Fibroblast of pulmonary artery (primary cell): Measurements from ENCODE around the gene MAGOHB.

Experiments used
- DNase-seq: peaks from one replicate; pipeline ENCODE4 v3.0.0-alpha.2; 2010; ENCODE audit warnings: low read depth
- H3K4me3 ChIP-seq: replicated peaks from 2 replicates; pipeline ENCODE4 v1.5.1; 2011; ENCODE audit warnings: low read depth, mild to moderate bottlenecking, control low read depth, low read length, moderate library complexity
- TF ChIP-seq, protein P1 (sequence below): IDR thresholded peaks from 2 replicates; pipeline ENCODE4 v1.5.1; 2011; ENCODE audit warnings: mild to moderate bottlenecking, control low read depth, low read length, inconsistent platforms; ENCODE audit errors: missing control alignments

The MAGOHB gene

DNA sequence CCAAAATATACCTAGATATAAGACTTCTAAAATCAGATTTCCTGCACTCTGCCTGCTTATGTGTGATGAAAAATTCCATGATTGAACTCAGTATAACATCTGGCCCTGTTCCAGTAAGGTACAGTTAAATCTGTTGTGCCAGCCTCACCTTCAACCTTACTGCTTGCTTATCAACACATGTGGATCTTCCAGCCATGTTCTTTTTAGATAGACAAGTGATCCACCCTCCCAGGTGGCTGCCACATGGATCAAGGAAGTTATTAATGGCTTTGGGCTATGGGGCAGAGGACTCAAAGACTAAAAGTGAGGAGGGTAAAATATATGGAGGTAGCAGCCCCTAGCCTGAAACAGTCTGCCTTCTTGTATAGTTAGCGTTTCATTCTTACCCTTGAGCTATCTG, 25.3 kb upstream of the MAGOHB start:
- no peak for DNase-seq
- H3K4me3 ChIP-seq: no peak overlapping the region
- TF ChIP-seq, protein P1, sequence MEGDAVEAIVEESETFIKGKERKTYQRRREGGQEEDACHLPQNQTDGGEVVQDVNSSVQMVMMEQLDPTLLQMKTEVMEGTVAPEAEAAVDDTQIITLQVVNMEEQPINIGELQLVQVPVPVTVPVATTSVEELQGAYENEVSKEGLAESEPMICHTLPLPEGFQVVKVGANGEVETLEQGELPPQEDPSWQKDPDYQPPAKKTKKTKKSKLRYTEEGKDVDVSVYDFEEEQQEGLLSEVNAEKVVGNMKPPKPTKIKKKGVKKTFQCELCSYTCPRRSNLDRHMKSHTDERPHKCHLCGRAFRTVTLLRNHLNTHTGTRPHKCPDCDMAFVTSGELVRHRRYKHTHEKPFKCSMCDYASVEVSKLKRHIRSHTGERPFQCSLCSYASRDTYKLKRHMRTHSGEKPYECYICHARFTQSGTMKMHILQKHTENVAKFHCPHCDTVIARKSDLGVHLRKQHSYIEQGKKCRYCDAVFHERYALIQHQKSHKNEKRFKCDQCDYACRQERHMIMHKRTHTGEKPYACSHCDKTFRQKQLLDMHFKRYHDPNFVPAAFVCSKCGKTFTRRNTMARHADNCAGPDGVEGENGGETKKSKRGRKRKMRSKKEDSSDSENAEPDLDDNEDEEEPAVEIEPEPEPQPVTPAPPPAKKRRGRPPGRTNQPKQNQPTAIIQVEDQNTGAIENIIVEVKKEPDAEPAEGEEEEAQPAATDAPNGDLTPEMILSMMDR: no peak

DNA sequence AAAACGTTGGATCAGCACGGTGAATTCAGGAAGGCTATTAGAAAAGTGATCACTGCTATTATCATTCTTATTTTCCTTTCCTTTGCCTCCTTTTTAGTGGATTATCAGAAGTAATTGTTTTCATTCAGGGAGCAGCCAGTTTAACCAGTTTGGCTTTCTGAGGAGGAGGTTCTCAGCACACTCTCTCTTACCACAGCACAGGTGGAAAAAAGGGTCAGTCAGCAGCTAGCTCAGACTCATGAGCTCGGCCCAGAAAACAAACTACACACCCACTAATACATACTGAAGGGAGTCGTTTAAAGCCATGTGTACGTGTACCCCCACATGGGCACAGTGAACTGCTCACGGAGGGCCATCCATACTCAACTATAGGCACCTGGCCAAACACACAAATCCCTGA, 23.2 kb upstream of the MAGOHB start:
- H3K4me3 ChIP-seq: no peak overlapping the region
- TF ChIP-seq, protein P1: no peak
- DNase-seq: no peak

DNA sequence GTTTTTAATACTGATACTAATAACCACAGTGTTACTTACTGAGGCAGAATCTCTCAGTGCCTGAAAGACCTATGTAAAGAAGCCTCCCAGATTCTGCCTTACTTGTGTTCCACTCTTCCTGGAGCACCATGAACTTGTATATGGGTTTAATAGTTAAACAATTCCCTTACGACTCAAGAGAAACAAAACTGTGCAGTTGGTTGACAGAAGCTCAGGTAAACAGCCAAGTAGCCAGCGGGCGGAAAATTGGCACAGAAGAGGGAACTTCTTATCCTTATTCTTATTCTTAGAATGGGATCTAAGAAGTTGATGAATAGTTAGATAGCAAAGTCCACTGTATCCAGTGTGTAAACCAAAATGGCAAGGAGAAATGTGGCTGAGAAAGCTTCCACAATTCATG, 22.7 kb upstream of the MAGOHB start:
- no peak for DNase-seq
- no peak overlapping the region for H3K4me3 ChIP-seq
- TF ChIP-seq, protein P1: no peak

DNA sequence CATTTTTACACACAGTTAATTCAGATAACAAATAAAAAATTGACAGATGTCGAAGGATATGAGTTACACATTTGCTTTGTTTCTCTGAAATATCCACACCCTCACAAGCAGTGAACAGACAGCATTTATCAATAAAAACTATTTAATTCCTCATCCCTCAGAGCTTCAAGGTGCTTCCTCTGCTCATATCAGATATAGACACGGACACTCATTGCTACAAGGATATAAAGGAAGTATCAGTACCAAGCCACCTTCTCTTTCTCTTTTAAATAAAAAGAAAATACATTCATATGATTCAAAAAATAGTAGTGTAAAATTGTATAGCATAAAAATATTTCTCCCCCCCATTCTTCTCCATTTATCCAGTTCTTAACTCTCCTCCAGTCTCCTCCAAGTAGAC, 21.9 kb upstream of the MAGOHB start:
- TF ChIP-seq, protein P1: no peak

DNA sequence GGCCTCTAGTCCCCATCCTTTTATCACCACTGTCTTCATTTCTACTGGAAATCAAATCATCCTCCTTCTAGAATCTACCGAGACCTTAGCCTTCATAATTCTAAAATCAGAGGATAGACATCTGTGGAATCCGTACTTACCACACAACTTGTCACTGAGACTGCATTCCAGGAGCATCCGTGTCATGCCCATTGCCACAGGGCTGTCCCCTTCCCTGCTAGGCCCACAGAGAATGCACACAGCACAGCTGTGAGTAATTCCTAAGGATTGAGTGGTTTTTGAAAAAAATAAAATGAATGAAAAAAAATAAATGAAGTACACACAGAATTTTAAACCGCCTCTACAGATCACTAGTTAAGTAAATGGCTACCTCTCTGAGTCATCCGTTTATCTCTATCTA, 21.0 kb upstream of the MAGOHB start:
- H3K4me3 ChIP-seq: no peak overlapping the region
- no peak for DNase-seq
- TF ChIP-seq, protein P1: no peak

More for the DNA sequence above, 21.9 kb upstream of the MAGOHB start:
- no peak for DNase-seq
- no peak overlapping the region for H3K4me3 ChIP-seq

DNA sequence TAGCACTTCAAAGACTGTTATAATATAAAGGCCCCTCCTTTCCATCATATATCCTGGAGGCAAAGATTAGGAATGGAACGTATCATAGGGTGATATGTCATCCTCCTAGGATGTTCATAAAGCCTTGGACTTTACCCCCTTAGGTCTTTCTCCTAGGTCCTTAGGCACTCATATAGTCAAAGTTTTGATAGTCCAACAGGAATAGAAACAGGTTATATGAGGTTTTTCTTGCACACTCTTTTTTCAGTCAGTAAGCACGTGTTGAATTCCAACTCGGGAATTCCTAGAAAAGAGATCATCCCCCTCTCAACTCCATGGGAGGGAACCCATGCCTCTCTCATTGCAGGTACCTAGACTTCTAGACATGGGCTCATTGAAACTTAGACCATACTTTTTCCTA, 20.1 kb upstream of the MAGOHB start:
- no peak overlapping the region for H3K4me3 ChIP-seq
- TF ChIP-seq, protein P1: no peak
- no peak for DNase-seq

DNA sequence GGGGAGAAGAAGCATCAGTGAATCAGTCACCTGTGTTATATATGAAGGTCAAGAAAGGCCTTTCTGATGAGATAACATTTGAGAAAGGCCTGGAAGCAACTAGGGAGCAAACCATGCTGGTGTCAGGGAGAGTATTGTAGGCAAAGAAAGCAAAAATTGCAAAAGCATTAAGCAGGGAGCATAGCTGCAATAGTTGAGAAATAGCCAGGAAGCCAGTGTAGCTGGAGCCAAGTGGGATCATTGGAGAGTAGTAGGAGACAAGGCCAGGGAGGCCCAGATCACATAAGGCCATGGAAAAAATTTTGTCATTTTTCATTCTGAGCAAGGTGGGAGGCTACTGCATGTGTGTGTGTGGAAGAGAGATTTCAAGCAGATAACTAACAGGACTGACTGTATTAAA, 18.8 kb upstream of the MAGOHB start:
- TF ChIP-seq, protein P1: no peak
- no peak overlapping the region for H3K4me3 ChIP-seq
- no peak for DNase-seq
